GM20431 (cell line): ENCODE results near the gene IQSEC1.

Experiments
- in situ Hi-C: fragments of 300-500 bp; cut with MseI, MboI; formaldehyde crosslinking; loops from one replicate; pipeline ENCODE4 v1.15.0; 2020; ENCODE audit warnings: low sequenced_read_pairs; ENCODE audit not compliant: unreplicated experiment

Gene IQSEC1

GRCh38 chr3:13040361-13041074 lies 32.7 kb downstream of the IQSEC1 start:
- in situ Hi-C loops = no loop called here

GRCh38 chr3:13039213-13039896 lies 33.9 kb downstream of the IQSEC1 start:
- in situ Hi-C loops = no loop called here

GRCh38 chr3:13037458-13038117 lies 35.6 kb downstream of the IQSEC1 start:
- in situ Hi-C loops = no loop called here

- in situ Hi-C loops = no loop called here
Observed at GRCh38 chr3:13034861-13035260, 38.4 kb downstream of the IQSEC1 start.

- in situ Hi-C loops = no loop called here
Observed at GRCh38 chr3:13034109-13034800, 39.0 kb downstream of the IQSEC1 start.

- in situ Hi-C loops = no loop called here
Observed at GRCh38 chr3:13032206-13032605, 41.0 kb downstream of the IQSEC1 start.

GRCh38 chr3:13031621-13032020 lies 41.6 kb downstream of the IQSEC1 start:
- in situ Hi-C loops = no loop called here

- in situ Hi-C loops = no loop called here
Observed at GRCh38 chr3:13030684-13031083, 42.5 kb downstream of the IQSEC1 start.

GRCh38 chr3:13028010-13028821 lies 45.0 kb downstream of the IQSEC1 start:
- in situ Hi-C loops = no loop called here

- in situ Hi-C loops = no loop called here
Observed at GRCh38 chr3:13027154-13027553, 46.1 kb downstream of the IQSEC1 start.

- in situ Hi-C loops = no loop called here
Observed at GRCh38 chr3:13026534-13026933, 46.7 kb downstream of the IQSEC1 start.

GRCh38 chr3:13025778-13026518 lies 47.3 kb downstream of the IQSEC1 start:
- in situ Hi-C loops = no loop called here

GRCh38 chr3:13025090-13025489 lies 48.1 kb downstream of the IQSEC1 start:
- in situ Hi-C loops = no loop called here

- in situ Hi-C loops = no loop called here
Observed at GRCh38 chr3:13024765-13025065, 48.5 kb downstream of the IQSEC1 start.

- in situ Hi-C loops = no loop called here
Observed at GRCh38 chr3:13023971-13024764, 49.1 kb downstream of the IQSEC1 start.

GRCh38 chr3:13023235-13023970 lies 49.8 kb downstream of the IQSEC1 start:
- in situ Hi-C loops = no loop called here

GRCh38 chr3:13022348-13023234 lies 50.6 kb downstream of the IQSEC1 start:
- in situ Hi-C loops = no loop called here
